Activated CD8-positive, alpha-beta memory T cell treated with anti-CD3 and anti-CD28 coated beads, Interleukin-2, amount 50 U/mL, for 4 hours (primary cell): ENCODE results near the gene KRTAP5-7.
"Not testable (repeated sequence)": the region's sequence is repeated elsewhere in the genome, so short reads cannot be mapped to it uniquely, and the experiment has no call there.

ENCODE experiments used
- DNase-seq: peaks from one replicate; pipeline ENCODE4 v3.0.0-alpha.2; 2020

KRTAP5-7 gene

DNA sequence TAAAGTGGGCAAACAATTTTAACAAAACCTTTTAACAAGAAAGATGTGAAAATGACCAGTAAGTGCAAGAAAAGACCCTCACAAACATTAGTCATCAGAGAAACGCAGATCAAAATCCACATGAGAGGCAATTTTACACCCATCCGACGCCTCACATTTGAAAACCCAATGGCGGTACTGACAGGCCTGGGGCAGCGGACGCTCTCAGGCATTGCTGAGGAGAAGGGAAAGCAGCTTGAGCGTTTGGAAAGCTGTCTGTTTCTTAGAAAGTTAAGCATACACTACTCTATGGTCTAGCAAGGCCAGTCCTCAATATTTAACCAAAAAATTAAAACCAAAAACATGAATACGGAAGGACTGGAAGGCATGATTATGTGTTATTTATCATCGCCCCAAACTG, 8.8 kb downstream of the KRTAP5-7 start:
- DNase-seq: no peak

DNA sequence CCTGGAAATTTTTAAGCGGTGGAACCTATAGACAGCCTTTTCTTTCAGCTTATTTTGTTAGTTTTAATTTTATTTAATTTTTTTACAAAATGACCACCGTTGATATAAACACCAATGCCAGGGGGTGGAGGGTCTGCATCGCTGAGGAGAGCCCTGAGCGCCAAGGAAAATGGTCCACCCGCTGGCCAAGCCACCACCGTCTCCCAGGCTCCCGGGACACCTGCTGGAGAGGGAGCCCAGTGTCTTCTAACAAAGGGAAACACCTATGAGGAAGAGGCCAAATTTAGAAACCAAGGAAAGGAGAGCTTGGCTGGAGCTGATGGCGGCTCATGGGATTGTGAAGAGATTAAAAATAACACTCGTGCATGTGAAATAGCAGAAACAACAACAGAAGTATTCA, 10.5 kb downstream of the KRTAP5-7 start:
- no peak for DNase-seq

DNA sequence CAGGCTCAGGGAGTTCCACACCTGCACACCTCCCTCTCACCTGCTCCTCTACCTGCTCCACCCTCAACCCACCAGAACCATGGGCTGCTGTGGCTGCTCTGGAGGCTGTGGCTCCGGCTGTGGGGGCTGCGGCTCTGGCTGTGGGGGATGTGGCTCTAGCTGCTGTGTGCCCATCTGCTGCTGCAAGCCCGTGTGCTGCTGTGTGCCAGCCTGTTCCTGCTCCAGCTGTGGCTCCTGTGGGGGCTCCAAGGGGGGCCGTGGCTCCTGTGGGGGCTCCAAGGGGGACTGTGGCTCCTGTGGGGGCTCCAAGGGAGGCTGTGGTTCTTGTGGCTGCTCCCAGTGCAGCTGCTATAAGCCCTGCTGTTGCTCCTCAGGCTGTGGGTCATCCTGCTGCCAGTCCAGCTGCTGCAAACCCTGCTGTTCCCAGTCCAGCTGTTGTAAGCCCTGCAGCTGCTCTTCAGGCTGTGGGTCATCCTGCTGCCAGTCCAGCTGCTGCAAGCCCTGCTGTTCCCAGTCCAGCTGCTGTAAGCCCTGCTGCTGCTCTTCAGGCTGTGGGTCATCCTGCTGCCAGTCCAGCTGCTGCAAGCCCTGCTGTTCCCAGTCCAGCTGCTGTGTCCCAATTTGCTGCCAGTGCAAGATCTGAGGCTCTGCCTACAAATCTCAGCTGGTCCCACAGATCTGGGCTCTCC, 11.1 kb downstream of the KRTAP5-7 start, which contains the start of gene KRTAP5-8:
Gene KRTAP5-8 (plus strand): TSS at position 49 of the 689 bp plus-strand sequence. CDS start 31 bp downstream, at position 80.
- DNase-seq: not testable (repeated sequence)

DNA sequence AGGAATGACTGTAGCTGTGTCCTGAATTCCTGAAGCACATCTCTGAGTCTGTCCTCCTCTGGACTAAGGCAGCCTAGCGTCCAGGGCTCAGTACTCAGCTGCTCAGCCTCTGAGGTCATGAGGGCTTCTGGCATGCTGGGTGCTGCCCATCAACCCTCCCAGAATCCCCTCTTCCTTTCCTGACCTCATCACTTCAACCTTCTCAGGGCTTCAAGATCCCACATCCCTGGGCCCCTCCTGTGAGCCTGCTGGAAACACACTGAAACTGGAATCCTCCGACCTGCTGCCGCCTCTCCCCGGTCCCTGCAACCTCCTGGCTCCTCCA, 11.6 kb downstream of the KRTAP5-7 start:
- no peak for DNase-seq

DNA sequence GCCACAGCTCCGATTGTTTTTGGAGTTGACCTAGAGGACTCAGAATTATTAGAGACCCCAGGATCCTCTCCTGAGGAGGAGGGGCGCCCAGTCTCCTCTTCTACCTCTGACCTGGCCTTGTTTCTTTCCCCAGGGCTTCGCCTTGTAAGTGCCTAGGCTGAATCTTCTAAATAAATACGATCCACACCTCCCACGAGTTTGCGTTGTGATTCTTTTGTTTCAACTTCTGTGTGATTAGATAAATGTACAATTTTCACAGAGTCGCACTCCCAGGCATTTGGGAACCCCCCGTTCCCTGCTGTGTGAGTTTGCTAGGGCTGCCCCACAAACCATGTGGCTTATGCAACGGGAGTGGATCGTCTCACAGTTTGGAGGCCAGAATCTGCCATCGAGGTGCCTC, 11.9 kb downstream of the KRTAP5-7 start:
- no peak for DNase-seq

DNA sequence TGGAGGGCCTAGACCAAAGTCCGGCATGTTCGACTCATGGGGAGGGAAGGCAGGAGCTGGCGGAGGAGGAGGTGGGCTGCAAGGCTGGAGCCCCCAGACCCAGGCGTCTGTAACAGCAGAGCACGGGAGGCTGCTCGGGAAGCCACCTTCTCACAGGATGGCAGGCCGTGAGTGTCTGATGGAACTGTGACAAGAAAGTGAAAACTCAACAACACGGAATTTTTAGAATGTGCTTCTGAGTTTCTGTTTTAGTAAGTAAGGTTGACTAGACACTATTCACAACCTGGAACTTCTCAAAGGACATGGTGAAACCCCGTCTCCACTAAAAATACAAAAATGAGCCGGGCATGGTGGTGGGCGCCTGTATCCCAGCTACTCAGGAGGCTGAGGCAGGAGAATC, 12.9 kb downstream of the KRTAP5-7 start:
- DNase-seq: not testable (repeated sequence)

DNA sequence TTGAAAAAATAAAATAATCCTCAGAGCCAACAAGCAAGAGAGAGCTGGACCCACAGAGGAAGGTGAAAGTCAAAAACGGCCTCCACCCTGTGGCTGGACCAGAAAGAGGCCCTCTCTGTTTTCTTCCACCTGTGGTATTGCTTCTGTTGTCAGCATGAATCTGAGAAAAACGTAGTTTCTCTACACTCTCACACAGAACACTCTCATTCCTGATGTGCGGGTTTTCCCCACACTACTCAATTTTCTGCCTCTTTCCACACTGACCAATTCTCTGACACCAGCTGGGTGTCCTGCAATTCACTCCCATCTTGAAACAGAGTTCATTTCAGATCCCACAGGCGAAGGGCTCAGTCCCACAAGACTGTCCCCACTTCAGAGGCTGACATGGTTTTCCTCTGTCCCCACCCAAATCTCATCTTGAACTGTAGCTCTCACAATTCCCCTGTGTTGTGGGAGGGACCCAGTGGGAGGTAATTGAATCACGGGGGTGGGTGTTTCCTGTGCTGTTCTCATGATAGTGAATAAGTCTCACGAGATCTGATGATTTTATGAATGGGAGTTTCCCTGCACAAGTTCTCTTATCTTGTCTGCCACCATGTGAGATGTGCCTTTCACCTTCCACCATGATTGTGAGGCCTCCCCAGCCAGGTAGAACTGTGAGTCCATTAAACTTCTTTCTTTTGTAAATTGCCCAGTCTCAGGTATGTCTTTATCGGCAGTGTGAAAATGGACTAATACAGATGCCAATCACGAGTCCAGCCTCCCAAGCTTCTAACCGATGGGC, 13.6 kb downstream of the KRTAP5-7 start:
- DNase-seq: not testable (repeated sequence)

DNA sequence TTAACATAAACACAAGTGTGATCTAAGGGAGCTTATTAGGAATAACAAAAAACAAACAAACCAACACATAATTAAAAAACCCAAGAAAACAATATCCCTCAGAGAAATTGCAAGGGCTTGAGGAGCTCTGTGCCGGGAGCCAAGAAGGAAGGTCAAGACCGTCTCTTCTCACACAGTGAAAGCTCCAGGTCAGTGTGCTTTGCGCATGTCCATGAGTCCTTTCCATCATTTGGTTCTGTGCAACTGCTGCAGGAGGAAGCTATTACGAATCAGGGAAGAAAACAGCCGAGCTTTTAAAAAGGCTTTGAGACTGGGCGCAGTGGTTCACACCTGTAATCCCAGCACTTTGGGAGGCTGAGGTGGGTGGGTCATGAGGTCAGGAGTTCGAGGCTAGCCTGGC, 15.3 kb downstream of the KRTAP5-7 start:
- DNase-seq: no peak

DNA sequence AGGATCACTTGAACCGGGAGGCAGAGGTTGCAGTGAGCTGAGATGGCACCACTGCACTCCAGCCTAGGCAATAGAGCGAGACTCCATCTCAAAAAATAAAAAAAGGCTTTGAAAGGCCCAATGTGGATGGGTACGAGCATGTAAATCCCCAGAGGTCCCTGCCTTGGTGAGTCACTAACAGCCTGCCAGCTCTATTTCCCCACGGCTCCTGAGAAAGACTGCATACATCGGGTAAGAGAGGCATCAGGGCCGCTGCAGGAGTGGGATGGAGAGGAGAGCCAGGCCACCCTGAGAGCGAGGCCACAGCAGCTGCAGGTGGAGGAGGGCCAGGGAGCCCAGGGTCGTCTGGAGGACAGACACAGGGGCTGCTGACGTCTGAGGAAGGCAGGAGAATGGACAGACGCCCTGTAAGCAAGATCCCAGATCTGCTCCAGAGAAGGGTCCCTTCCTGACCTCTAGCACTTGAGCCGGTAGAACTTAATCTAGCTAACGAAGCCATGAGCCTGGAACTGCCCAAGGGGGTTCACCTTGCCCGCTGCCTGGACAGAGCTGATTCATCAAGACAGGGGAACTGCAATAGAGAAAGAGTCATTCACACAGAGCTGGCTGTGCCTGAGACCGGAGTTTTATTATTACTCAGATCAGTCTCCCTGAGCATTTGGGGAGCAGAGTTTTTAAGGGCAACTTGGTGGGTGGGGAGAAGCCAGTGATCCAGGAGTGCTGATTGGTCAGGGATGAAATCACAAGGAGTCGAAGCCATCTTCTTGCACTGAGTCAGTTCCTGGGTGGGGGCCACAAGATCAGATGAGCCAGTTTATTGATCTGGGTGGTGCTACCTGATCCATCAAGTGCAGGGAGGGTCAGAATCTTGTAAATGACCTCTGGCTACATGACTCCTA, 16.1 kb downstream of the KRTAP5-7 start:
- no peak for DNase-seq

DNA sequence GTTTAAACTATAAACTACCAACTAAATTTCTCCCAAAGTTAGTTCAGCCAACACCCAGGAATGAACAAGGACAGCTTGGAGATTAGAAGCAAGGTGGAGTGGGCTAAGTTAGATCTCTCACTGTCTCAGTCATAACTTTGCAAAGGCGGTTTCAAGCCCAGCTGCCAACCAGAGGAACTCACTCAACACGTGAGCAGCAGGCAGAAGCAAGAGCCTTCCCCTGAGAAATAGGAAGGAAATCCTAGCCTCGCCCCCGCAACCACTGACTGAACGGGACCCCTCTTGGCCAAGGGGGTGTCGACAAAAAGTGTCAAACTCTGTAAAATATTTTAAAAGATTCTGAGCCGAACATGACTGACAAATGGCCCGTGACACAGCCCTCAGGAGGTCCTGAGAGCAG, 16.8 kb downstream of the KRTAP5-7 start:
- DNase-seq: no peak

DNA sequence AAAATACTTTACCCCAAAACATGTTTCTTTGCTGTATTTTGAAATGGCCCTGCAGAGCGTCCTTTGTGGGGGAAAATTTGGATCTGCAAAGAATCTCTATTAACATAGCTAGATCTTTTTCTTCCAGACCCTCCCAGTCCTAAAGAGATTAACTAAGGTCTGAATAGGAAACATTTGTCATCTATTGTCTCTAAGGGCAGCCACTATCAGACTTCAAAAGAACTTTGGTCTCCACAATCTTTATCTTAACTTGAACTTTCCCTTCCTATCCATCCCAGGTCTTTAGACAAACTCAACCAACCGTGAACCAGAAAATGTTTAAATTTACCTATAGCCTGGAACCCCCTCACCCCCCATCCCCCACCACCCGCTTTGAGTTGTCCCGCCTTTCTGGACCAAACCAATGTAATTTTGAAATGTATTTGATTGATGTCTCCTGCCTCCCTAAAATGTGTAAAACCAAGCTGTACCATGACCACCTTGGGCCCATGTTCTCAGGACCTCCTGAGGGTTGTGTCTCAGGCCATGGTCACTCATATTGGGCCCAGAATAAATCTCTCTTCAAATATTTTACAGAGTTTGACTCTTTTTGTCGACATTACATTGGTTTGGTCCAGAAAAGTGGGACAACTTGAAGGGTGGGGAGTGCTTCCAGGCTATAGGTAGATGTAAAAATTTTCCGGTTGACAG, 17.6 kb downstream of the KRTAP5-7 start:
- no peak for DNase-seq

DNA sequence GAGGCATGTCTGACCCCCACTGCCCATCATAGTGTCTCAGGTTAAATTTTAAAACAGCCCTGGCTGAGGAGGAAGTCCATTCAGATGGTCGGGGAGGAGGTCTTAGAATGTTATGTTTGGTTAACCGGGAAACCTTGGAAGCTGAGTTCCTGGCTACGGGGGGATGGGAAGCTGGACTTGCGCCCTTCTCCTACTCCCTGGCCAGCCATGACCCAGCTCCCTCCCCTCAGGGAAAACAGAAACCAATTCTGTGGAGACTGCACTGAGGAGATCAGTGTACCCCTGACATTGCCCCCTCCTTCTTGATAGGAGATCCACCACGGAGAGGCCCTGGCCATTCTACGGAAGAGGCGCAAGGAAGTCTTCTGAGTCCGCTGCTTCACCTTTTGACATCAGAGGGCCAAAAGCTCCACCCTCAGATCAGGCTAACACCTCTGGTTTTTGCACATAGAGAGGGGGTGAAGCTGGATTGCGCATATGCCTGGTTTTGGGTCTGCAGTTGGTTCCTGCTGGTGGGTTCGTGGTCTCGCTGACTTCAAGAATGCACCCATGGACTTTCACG, 18.4 kb downstream of the KRTAP5-7 start:
- DNase-seq: no peak

DNA sequence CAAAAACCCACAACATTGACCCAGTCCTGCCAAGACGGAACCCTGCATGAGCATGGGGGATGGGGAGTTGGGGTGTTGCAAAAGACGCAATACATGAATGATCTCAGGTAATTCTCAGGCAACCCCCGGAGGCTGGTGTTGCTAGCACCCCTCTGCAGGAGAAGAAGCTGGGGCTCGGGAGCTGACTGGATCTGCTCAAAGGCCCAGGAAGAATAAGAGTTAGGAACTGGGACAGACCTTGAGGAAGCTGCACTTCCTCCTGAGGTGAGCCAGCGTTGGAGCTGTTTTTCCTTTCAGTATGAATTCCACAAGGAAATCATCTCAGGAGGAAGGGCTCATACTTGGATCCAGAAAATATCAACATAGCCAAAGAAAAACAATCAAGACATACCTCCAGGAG, 21.1 kb downstream of the KRTAP5-7 start, which contains the start of gene KRTAP5-9:
Gene KRTAP5-9 (plus strand): TSS at position 301 of the 400 bp plus-strand sequence. CDS start 238 bp downstream, outside the sequence.
- DNase-seq: no peak

DNA sequence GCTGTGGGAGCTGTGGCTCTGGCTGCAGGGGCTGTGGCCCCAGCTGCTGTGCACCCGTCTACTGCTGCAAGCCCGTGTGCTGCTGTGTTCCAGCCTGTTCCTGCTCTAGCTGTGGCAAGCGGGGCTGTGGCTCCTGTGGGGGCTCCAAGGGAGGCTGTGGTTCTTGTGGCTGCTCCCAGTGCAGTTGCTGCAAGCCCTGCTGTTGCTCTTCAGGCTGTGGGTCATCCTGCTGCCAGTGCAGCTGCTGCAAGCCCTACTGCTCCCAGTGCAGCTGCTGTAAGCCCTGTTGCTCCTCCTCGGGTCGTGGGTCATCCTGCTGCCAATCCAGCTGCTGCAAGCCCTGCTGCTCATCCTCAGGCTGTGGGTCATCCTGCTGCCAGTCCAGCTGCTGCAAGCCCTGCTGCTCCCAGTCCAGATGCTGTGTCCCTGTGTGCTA, 21.7 kb downstream of the KRTAP5-7 start:
- no peak for DNase-seq

DNA sequence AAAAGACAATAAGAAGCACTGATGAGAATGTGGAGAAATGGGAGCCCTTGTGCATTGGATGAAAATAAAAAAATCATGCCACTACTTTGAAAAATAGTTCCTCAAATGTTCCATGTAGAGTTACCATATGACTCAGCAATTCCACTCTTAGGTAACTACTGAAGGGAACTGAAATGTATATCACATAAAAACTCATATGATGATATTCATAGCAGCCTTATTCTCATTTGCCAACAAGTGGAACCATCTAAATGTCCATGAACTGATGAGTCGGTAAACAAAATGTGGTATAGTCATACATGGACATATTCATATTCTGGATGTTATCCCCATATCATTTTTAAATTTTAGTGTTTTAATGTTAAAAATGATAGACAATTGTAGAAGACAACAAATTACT, 24.6 kb downstream of the KRTAP5-7 start:
- DNase-seq: no peak

DNA sequence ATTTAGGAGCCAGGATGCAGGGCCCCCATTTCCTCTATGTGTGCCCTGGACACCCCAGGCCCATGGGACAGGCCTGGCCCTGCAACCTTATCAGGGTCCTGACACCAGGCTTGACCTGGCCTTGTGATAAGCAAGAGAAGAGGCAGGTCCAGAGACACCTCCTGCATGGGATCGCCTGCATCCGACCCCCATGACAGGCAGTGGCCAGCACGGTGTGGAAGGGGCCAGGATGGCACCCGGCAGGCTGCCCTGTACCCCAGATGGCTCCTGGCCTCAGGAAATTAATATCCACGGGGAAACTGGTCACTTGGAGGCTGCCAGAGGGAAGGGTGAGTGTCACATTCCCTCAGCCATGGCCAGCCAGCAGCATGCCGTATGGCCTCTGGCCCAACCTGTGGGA, 27.9 kb downstream of the KRTAP5-7 start:
- DNase-seq: no peak

DNA sequence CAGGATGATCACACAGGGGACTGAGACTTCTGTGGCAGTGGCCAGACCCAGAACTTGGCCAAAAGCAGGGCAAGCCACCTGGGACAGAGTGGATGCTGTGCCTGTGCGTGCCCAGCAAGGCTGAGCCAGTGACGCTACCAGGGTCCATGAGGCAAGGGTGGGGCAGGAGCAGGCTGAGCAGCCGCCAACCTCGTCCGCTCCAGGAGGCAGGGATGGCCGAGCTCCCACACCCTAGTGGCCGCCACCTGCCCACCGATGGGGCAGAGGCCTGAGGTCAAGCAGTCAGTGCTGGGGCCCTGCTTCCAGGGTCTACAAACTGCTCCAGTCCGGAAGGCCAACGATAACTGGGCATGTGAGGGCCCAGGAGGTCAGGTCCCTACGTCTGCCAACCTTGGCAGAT, 28.4 kb downstream of the KRTAP5-7 start:
- DNase-seq: no peak

DNA sequence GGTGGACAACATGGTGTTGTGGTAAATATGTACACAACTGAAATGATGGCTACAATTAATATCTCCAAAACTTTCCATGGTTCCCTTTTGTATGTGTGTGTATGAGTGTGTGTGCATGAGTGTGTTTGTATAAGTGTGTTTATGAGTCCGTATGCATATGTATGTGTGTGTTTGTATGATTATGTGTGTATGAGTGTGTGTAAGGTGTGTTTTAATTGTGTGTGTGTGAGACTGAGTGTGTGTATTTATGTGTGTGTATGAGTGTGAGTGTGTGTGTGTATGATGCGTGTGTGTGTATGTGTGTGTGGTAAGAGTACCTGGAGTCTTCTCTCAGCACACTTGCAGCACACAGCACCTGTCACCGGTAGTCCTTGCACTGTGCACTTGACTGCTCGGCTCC, 29.0 kb downstream of the KRTAP5-7 start:
- DNase-seq: no peak

DNA sequence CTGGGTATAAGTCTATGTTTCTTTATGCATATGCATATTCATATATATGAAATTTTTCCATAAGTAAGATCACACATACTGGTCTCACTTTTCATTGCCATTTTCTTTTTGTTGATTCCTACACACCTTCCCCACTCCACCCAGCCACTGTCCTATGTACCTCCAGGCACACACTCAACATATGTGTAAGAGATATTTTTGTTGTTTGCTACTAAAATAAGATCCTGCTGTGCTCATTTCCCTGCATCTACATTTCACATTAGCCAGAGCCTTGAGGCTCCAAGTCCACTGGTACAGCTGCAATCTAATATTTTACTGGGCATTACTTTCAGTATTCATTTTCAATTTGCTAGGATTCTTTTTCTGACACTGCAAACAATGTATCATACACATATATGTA, 30.2 kb downstream of the KRTAP5-7 start:
- no peak for DNase-seq

DNA sequence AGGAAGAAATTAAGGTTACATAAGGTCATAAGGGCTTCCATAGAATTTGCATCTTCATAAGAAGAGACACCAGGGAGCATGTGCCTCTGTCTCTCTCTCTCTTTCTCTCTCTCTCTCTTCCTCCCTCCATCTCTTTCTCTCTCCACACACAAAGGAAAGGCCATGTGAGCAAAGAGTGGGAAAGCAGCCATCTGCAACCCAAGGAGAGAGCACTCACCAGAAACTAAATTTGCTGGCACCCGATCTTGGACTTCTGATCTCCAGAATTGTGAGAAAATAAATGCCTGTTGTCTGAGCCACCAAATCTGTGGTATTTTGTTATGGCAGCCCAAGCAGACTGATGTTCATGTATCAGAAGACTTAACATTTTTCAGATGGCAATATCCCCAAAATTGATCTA, 31.9 kb downstream of the KRTAP5-7 start:
- no peak for DNase-seq

DNA sequence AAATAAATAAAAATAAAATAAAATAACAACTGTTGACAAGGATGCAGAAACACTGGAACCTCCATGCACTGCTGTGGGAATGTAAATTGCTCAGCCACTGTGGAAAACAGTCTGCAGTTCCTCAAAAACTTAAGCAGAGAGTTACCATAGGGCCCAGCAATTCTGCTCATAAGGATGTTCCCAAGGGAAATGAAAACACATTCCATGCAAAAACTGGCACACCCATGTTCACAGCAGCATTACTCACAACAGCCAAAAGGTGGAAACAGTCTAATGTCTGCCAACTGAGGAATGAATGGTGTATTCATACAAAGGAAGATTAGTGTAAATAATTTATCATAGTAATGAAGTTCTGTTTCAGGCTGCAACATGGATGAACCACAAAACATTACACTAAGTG, 35.1 kb downstream of the KRTAP5-7 start:
- no peak for DNase-seq

DNA sequence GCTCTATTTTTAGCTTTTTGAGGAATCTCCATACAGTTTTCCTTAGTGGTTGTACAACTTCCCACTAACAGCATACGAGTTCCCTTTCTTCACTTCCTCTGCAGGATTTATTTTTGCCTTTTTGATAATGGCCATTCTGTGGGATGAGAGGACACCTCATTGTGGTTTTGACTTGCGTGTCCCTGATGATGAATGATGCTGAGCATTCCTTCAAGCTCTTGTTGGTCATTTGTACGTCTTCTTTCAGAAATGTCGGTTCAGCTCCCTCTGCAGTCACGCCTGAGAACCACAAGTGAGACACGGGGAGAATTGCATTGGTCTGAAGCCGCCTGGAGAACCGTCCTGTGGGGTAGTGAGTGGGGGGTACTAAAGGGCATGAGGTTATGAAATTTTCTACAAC, 36.3 kb downstream of the KRTAP5-7 start:
- no peak for DNase-seq
